Keratinocyte (primary cell): Measurements from ENCODE around the gene NPC2. TPM values are rescaled to one million over a fixed set of nuclear protein-coding genes. Genes with fewer than 3 reads are reported as not detected.

Source experiments
- DNase-seq: peaks from one replicate; pipeline ENCODE4 v3.0.0-alpha.2; 2011; ENCODE audit warnings: low read depth, missing footprints, low spot score
- FAIRE-seq: peaks from 2 replicates; lab custom pipeline; 2011; peaks lifted over from hg19 to GRCh38; lab: Jason Lieb, UNC
- H2AFZ ChIP-seq: 2 replicates; pipeline ENCODE4 v1.6.0; 2012; ENCODE audit warnings: low read length, control low read depth, inconsistent platforms; ENCODE audit not compliant: control insufficient read depth
- H3K27ac ChIP-seq: 2 replicates; pipeline ENCODE4 v1.5.1; 2011; ENCODE audit warnings: low read length; ENCODE audit not compliant: control insufficient read depth, insufficient read depth
- H3K27me3 ChIP-seq: 3 replicates; pipeline ENCODE4 v1.6.0; 2011; ENCODE audit warnings: low read length; ENCODE audit not compliant: control insufficient read depth, insufficient read depth; ENCODE audit errors: extremely low read depth
- H3K36me3 ChIP-seq, 2 experiments: 2 replicates in 1 of 2; 3 replicates in 1 of 2; pipeline ENCODE4 v1.5.1; 2011; ENCODE audit warnings: low read length in 2 of 2, mild to moderate bottlenecking in 1 of 2; ENCODE audit not compliant: control insufficient read depth in 2 of 2, insufficient read depth in 2 of 2; ENCODE audit errors: extremely low read depth in 1 of 2
- H3K4me1 ChIP-seq: 3 replicates; pipeline ENCODE4 v1.5.1; 2011; ENCODE audit warnings: low read length; ENCODE audit not compliant: control insufficient read depth, insufficient read depth; ENCODE audit errors: extremely low read depth
- H3K4me2 ChIP-seq: 3 replicates; pipeline ENCODE4 v1.6.0; 2011; ENCODE audit warnings: low read depth, low read length; ENCODE audit not compliant: control insufficient read depth, insufficient read depth; ENCODE audit errors: extremely low read depth
- H3K4me3 ChIP-seq, 3 experiments: fragments of 200-600 bp in 1 of 3; sonication (generic) in 1 of 3; 2 replicates in 2 of 3; 3 replicates in 1 of 3; pipeline ENCODE4 v1.5.1; 2011 to 2016; ENCODE audit warnings: low read length in 3 of 3, mild to moderate bottlenecking in 3 of 3, control low read depth in 2 of 3, inconsistent platforms in 1 of 3, low read depth in 1 of 3, mixed read lengths in 1 of 3, mixed run types in 1 of 3, moderate library complexity in 1 of 3; ENCODE audit not compliant: control insufficient read depth in 2 of 3, insufficient read depth in 2 of 3; ENCODE audit errors: extremely low read depth in 1 of 3
- H3K79me2 ChIP-seq: 2 replicates; pipeline ENCODE4 v1.6.0; 2012; ENCODE audit warnings: low read length; ENCODE audit not compliant: control insufficient read depth, insufficient read depth
- H3K9ac ChIP-seq: 3 replicates; pipeline ENCODE4 v1.6.0; 2011; ENCODE audit warnings: low read length; ENCODE audit not compliant: control insufficient read depth, insufficient read depth; ENCODE audit errors: extremely low read depth
- H3K9me1 ChIP-seq: 3 replicates; pipeline ENCODE4 v1.6.0; 2011; ENCODE audit warnings: low read length; ENCODE audit not compliant: control insufficient read depth, insufficient read depth; ENCODE audit errors: extremely low read depth
- H3K9me3 ChIP-seq: 2 replicates; pipeline ENCODE4 v1.5.1; 2012; ENCODE audit warnings: low read depth, low read length; ENCODE audit not compliant: control insufficient read depth
- H4K20me1 ChIP-seq: 3 replicates; pipeline ENCODE4 v1.6.0; 2011; ENCODE audit warnings: low read length; ENCODE audit not compliant: control insufficient read depth, insufficient read depth; ENCODE audit errors: extremely low read depth
- EZH2 ChIP-seq: IDR thresholded peaks from one replicate; pipeline ENCODE4 v1.6.1; 2012; ENCODE audit warnings: inconsistent platforms, mild to moderate bottlenecking, low read length, moderate library complexity
- dilution Hi-C: fragments of 300-500 bp; cut with MboI; formaldehyde crosslinking; loops from one replicate; pipeline ENCODE4 v1.7.0; 2020; ENCODE audit warnings: low sequenced_read_pairs; ENCODE audit not compliant: extremely low pct_ligation_motif_present
- polyA plus RNA-seq, 5 experiments: library from polyadenylated mRNA; depleted of rRNA in 3 of 5; stranded (reverse) in 3 of 5; stranded (forward) in 1 of 5; unstranded in 1 of 5; fragments of >200 nt; gene quantifications; 1 replicate in 1 of 5; 2 replicates in 3 of 5; 3 replicates in 1 of 5; pipeline versions ENCODE4 v1.2.1 to v1.2.3, GENCODE V29; 2011 to 2012; ENCODE audit warnings: missing spikeins in 2 of 5, low read depth in 1 of 5, low replicate concordance in 1 of 5
- TF ChIP-seq, protein P1 (sequence below), 3 experiments: IDR thresholded peaks in 1 of 3; conservative IDR thresholded peaks in 1 of 3; optimal IDR thresholded peaks in 1 of 3; 2 replicates in 2 of 3; 3 replicates in 1 of 3; pipeline versions ENCODE3 to v1.5.1; 2011; ENCODE audit warnings: low read length in 3 of 3, mild to moderate bottlenecking in 3 of 3, moderate library complexity in 2 of 3, control low read depth in 1 of 3, inconsistent platforms in 1 of 3; ENCODE audit not compliant: insufficient read depth in 2 of 3; ENCODE audit errors: extremely low read depth in 1 of 3

Gene NPC2
- polyA plus RNA-seq, 1 donor (not counting 4 experiments of a cell fraction or from before 2014, with no cell fraction given), result 221 TPM

- Histone ChIP-seq H4K20me1 (no peaks in the 10 kb centered on the region), H3K27me3 (no peaks in the 10 kb centered on the region), H3K36me3 (peaks cover 46 to 58% of the 10 kb centered on the region in 2 experiments), H3K9me1 (no peaks in the 10 kb centered on the region), H3K79me2 (no peaks in the 10 kb centered on the region), H3K9ac (no peak overlapping the region), H3K4me1 (peaks cover 19% of the 10 kb centered on the region), H3K27ac (no peak overlapping the region), H3K4me2 (no peak overlapping the region), H2AFZ (no peak overlapping the region), H3K9me3 (no peaks in the 10 kb centered on the region), H3K4me3 (no peak overlapping the region)
- dilution Hi-C loops, result no loop called here
- DNase-seq (no peak), FAIRE-seq (no peak)
- no peak for TF ChIP-seq EZH2
- TF ChIP-seq, protein P1, sequence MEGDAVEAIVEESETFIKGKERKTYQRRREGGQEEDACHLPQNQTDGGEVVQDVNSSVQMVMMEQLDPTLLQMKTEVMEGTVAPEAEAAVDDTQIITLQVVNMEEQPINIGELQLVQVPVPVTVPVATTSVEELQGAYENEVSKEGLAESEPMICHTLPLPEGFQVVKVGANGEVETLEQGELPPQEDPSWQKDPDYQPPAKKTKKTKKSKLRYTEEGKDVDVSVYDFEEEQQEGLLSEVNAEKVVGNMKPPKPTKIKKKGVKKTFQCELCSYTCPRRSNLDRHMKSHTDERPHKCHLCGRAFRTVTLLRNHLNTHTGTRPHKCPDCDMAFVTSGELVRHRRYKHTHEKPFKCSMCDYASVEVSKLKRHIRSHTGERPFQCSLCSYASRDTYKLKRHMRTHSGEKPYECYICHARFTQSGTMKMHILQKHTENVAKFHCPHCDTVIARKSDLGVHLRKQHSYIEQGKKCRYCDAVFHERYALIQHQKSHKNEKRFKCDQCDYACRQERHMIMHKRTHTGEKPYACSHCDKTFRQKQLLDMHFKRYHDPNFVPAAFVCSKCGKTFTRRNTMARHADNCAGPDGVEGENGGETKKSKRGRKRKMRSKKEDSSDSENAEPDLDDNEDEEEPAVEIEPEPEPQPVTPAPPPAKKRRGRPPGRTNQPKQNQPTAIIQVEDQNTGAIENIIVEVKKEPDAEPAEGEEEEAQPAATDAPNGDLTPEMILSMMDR (optimal IDR thresholded peaks at IDR 0.05 in 1 of 3, IDR thresholded peaks at IDR 0.05 in 1 of 3, conservative IDR thresholded peaks at IDR 0.05 in 1 of 3; ENCODE audit: extremely low read depth in 1 of 3, insufficient read depth in 2 of 3, low read length in 3 of 3), result peak; percentile 76 to 81 (median 79)
These were observed 8.1 kb upstream of the NPC2 start for GRCh38 chr14:74501135-74501614.

- Histone ChIP-seq H3K79me2 (no peaks in the 10 kb centered on the region), H3K36me3 (peaks cover 43 to 53% of the 10 kb centered on the region in 2 experiments), H3K9me1 (no peaks in the 10 kb centered on the region), H3K27me3 (no peaks in the 10 kb centered on the region), H2AFZ (no peak overlapping the region), H3K4me1 (peaks cover 19% of the 10 kb centered on the region), H3K9me3 (no peaks in the 10 kb centered on the region), H4K20me1 (no peaks in the 10 kb centered on the region), H3K27ac (no peak overlapping the region), H3K4me3 (no peak overlapping the region), H3K4me2 (no peak overlapping the region), H3K9ac (no peak overlapping the region)
- dilution Hi-C loops, result no loop called here
- no peak for TF ChIP-seq EZH2
- TF ChIP-seq, protein P1 (optimal IDR thresholded peaks at IDR 0.05 in 1 of 3, IDR thresholded peaks at IDR 0.05 in 1 of 3, conservative IDR thresholded peaks at IDR 0.05 in 1 of 3; ENCODE audit: extremely low read depth in 1 of 3, insufficient read depth in 2 of 3, low read length in 3 of 3), result no peak
- FAIRE-seq (no peak), DNase-seq (no peak)
These were observed 7.5 kb upstream of the NPC2 start for GRCh38 chr14:74500417-74501134.
